Measurements from ENCODE around the gene TMEM39B. TPM values are rescaled to one million over a fixed set of nuclear protein-coding genes. Genes with fewer than 3 reads are reported as not detected.
"Not testable (repeated sequence)": the region's sequence is repeated elsewhere in the genome, so short reads cannot be mapped to it uniquely, and the experiment has no call there.

Gene TMEM39B
- total RNA-seq, 1 donor from 2014 or later = 4.2 TPM

- not testable (repeated sequence) for DNase-seq
Observed at GRCh38 chr1:32113436-32113835, 40.7 kb downstream of the TMEM39B start.

- no peak for DNase-seq
Observed at GRCh38 chr1:32114420-32114819, 41.7 kb downstream of the TMEM39B start.

GRCh38 chr1:32115496-32115895 lies 42.8 kb downstream of the TMEM39B start:
- no peak for DNase-seq

GRCh38 chr1:32116531-32116930 lies 43.8 kb downstream of the TMEM39B start:
- no peak for DNase-seq

- DNase-seq = no peak
Observed at GRCh38 chr1:32122151-32122550, 49.4 kb downstream of the TMEM39B start.

- DNase-seq = not testable (repeated sequence)
Observed at GRCh38 chr1:32123361-32123760, 50.6 kb downstream of the TMEM39B start.

- DNase-seq = no peak
Observed at GRCh38 chr1:32125313-32125712, 52.6 kb downstream of the TMEM39B start.

- no peak for DNase-seq
Observed at GRCh38 chr1:32126770-32127169, 54.0 kb downstream of the TMEM39B start.

- no peak for DNase-seq
Observed at GRCh38 chr1:32127409-32128198, 54.9 kb downstream of the TMEM39B start.

GRCh38 chr1:32128479-32128878 lies 55.7 kb downstream of the TMEM39B start:
- DNase-seq = no peak

GRCh38 chr1:32128964-32129363 lies 56.2 kb downstream of the TMEM39B start:
- no peak for DNase-seq

- not testable (repeated sequence) for DNase-seq
Observed at GRCh38 chr1:32133950-32134280, 61.2 kb downstream of the TMEM39B start.

- no peak for DNase-seq
Observed at GRCh38 chr1:32137111-32137510, 64.4 kb downstream of the TMEM39B start.

GRCh38 chr1:32138965-32139364 lies 66.2 kb downstream of the TMEM39B start:
- no peak for DNase-seq

- no peak for DNase-seq
Observed at GRCh38 chr1:32142446-32143301, 69.9 kb downstream of the TMEM39B start.

GRCh38 chr1:32143302-32143695 lies 70.6 kb downstream of the TMEM39B start:
- not testable (repeated sequence) for DNase-seq

- DNase-seq = no peak
Observed at GRCh38 chr1:32144033-32144432, 71.3 kb downstream of the TMEM39B start.

- DNase-seq = not testable (repeated sequence)
Observed at GRCh38 chr1:32147799-32148198, 75.1 kb downstream of the TMEM39B start.

GRCh38 chr1:32150847-32151246 lies 78.1 kb downstream of the TMEM39B start:
- no peak for DNase-seq

GRCh38 chr1:32151319-32151787 lies 78.6 kb downstream of the TMEM39B start:
- DNase-seq = no peak
